GM18867 (cell line): ENCODE results near the gene ANKRD9.
A peak's percentile ranks its signal among the peaks of the same experiment; 100 is the strongest.
"Not testable (repeated sequence)": the region's sequence is repeated elsewhere in the genome, so short reads cannot be mapped to it uniquely, and the experiment has no call there.

ENCODE experiments used
- ATAC-seq: cut with Tn5 transposase; IDR thresholded peaks from one replicate; pipeline ENCODE4 v1.9.1; 2021; ENCODE audit warnings: mild to moderate bottlenecking, moderate library complexity; ENCODE audit not compliant: unreplicated experiment

The ANKRD9 gene

DNA sequence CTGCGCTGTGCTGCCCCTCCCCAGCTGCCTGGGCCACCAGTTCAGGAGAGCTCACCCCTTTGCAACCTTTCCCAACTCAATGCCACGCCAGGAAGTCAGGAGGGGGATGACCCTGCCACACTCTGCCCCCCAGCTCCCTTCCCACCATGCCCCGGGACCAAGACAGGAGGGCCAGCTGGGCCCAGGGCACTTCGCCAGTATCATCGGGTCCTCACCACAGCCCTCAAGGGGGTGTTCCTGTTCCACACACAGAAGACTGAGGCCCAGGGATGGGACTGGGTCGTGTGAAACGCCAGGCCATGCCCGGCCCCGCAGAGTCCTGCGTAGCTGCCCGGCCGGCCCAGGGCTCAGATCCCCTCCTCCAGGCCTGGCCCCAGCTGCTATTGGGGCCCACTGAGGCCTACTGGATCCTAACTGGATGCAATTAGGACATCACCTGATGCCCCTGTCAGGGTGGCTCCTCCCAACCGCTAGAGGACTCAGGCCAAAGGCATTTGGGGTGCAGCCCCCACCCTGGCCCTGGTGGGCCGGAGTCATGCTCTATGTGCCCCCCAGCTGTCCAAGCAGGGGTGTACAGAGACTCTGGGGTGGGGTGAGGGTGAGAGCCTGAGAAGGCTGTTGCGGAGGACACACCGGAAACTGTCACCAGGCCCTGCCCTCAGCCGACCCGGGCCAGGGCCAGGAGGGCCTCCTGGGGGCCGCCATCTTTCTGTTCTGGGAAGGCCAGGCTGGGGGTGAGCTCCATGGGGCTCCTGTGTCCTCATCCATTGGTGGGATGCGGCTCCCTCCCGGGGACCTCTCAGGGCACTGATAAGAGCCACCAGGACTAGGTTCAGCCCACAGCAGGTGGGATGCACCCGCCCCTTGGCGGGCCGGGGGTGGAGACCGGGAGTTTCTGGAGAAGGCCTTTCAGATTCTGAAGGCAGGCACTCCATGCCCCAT is 29.3 kb upstream of the ANKRD9 start:
- ATAC-seq = no peak

DNA sequence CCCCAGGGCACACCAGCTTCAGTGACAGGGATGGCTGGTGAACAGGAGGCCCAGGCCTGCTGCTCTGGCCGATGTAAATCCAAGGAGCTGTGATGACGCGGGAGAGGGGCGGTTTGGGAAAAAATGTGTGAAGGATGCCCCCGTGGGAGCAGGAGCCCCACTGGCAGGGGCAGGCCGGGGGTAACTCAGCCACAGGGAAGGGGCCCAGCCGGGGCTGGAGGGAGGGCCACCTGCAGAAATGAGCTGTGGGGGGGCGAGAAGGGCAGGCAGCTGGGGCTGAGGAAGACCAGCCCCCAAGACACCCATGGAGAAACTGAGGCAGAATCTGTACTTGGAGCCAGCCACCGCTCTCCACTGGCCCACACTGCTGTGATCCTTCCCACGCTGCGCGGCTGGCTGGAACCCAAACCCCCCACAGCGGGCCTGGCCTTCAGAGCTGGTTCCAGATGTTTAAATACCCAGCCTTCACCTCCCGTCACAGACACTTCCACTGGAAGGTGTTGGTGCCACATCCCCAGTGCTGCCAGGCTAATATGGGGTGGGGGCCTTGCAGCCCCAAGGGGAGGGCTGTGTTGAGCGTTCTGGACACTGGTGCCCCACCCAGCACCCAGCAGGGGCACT is 28.5 kb upstream of the ANKRD9 start:
- no peak for ATAC-seq

DNA sequence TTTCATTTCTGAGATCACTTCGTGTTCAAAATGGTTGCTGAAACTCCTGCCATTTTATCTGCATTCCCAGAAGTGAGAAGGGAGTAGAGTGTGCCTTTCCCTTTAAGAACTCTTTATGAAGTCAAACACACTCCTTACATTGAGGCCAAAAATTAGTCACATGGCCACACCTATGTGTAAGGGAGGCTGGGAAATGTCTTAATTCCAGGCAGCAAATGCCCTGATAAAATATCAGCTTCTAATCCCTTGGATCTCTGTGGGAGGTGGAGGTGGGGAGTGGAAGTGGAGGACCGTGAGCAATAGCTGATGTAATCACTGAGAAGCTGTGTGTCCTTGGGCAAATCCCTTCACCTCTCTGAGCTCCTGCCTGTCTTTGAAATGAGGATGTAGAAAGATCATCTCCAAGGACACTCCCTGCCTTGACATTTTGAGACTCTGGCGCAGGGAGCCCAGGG is 22.7 kb upstream of the ANKRD9 start:
- no peak for ATAC-seq

DNA sequence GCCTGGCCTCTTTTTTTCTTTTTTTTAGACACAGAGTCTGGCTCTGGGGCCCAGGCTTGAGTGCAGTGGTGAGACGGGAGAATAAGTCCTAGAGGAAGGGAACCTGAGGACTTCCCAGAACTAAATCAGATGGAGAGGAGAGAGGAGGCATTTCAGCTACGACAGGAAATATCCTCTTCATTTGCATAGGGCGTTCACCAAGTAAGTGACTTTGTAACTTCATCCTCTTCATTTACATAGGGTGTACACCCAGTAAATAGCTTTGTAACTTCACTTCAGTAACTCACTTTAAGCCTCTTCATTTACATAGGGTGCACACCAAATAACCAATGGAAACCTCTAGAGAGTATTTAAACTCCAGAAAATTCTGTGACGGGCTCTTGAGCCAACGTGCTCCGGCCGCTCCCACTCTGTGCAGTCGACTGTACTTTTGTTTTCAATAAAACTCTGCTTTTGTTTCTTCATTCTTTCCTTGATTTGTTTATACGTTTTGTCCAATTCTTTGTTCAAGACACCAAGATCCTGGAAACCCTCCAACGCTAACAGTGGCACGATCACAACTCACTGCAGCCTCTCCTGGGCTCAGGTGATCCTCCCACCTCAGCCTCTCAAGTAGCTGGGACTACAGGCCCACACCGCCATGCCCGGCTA is 21.4 kb upstream of the ANKRD9 start:
- ATAC-seq = no peak

DNA sequence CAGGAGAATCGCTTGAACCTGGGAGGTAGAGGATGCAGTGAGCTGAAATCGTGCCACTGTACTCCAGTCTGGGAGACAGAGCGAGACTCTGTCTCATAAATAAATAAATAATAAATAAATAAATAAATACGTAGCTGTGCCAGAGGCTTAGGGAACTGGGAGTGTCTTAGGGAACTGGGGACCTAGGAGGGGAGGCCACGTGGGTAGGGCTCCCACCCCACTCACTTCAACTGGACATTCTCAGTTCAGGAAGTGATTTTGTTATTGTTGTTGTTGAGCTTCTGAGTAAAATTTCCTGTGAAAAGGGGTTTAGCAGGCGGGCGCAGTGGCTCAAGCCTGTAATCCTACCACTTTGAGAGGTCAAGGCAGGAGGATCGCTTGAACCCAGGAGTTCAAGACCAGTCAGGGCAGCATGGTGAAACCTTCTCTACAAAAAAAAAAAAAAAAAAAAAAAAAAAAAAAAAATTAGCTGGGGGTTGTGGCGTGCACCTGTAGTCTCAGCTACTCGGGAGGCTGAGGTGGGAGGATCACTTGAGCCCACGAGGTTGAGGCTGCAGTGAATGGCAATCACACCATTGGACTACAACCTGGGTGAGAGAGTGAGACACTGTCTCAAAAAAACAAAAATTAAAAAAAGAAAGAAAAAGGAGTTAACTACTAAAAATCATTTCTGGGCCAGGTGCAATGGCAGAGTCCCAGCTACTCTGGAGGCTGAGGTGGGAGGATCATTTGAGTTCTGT is 19.0 kb upstream of the ANKRD9 start:
- no peak for ATAC-seq

DNA sequence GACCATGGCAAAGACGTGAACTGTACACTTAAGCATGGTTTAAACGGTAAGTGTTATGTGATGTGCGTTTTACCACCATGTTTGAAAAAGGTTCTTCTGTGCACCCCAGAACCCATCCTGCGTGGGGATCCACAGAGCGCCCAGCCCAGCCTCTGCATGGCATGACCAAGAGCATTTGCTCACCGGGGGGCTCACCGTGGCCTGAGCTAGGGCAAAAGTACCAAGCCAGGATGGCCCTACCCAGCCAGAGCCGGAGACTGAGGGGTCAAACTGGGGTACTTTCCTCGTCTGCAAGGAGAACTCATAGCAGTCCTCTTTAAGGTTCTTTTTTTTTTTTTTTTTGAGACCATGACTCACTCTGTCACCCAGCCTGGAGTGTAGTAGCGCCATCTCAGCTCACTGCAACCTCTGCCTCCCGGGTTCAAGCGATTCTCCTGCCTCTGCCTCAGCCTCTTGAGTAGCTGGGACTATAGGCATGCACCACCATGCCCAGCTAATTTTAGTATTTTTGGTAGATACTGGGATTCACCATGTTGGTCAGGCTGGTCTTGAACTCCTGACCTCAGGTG is 16.4 kb upstream of the ANKRD9 start:
- ATAC-seq = no peak

DNA sequence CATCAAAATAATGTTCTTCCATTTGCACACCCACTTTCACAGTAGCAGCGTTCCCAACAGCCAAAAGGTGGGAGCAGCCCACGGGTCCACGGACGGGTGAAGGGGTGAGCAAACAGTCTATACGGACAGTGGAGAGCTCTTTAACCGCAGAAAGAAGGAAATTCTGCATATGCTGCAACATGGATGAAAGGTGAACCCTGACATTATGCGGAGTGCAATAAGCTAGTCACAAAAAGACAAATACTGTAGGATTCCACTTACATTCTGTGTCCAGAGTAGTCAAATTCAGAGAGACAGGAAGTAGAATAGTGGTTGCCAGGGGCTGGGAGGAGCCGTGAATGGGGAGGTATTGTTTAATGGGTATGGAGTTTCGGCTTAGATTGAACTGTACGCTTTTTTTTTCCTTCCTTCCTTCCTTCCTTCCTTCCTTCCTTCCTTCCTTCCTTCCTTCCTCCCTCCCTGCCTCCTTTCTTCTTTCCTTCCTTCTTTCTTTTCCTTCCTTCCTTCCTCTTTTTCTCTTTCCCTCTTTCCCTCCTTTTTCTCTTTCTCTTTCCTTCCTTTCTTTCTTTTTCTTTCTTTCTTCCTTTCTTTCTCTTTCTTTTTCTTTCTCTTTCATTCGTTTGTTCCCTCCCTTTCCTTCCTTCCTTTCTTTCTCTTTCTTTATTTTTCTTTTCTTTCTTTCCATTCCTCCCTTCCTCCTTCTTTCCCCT is 15.8 kb upstream of the ANKRD9 start:
- ATAC-seq = no peak

DNA sequence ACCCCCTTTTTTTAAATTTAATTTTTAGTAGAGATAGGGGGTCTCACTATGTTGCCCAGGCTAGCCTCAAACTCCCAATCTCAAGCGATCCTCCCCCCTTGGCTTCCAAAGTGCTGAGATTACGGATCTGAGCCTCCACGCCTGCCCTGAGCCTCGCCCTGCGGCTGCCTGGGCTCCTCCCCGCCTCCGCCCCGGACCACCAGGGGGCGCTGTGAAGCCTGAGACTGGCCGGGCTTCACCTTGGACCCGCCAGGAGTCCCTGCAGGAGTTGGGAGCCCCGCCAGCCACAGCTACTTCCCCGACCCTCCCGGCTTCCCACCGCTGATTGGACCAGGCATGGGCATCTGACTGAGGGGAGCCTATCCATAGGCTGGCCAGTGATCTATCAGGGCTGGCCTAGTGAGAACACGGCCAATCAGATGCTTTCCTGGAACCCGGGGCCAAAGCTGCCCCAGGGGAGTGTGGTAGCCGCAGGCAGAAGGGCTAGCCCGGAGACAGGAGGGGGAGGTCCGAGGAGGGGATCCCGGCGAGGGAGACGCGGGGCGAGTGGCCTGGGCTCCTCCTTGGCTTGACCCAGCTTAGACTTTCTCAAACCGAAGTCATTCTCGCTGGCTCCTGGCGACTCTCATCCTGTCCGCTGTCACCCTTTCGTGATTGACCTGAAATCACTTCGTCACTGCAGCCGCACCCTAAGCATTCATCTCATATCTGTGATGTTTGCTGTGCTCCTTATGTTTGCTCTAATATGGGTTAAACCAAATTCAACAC is 15.1 kb upstream of the ANKRD9 start:
- peak; percentile 96 for ATAC-seq

DNA sequence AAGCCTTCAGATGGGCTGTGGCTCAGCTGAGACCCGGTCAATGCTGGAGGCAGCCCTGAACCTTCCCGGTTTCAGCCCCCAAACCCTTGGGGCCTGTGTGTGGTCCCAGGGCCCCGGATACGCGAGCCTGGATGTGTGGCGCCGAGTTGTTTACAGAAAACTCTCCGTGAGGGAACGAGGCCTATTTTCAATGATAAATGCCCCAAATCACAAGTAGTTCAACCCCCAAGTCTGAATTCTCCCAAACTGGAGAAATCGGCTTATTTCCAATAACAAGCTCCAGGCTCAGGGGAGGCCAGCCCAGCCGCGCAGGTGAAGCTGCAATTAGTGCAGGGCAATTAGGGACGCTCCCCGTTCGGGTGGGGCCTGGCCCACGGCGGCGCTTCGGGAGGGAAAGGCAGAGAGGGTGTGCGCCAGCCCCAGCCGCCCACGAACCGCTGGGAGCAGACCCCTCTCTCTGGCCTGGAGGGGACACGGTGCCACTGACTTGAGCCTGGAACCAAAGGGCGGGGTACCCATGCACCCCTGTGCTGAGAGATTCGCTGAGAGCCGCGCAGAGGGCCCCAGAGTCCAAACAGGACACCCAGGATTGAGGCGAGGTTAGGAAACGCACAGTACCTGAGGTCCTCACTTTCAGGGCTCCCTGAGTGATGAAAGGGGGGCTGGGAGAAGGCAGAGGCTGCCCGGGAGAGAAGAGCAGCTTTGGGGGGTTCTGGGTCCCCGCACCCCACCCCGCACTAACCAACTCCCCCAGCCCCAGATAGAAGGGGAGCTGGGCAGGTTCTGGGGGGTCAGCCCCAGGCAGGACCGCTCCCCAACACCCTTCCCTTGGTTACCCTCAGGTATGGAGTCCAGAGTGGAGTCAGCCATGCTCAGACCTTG is 14.2 kb upstream of the ANKRD9 start:
- ATAC-seq = peak; percentile 11

DNA sequence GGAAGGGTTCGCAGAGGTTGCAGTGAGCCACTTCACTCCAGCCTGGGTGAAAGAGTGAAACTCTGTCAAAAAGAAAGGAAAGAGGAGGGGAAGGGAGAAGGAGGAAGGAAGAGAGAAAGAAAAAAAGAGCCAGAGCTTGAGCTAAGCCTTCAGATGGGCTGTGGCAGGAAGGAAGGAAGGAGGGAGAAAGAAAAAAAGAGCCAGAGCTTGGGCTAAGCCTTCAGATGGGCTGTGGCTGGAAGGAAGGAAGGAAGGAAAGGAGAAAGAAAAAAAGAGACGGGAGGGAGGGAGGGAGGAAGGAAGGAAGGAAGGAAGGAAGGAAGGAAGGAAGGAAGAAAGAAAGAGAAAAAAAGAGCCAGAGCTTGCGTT is 13.6 kb upstream of the ANKRD9 start:
- ATAC-seq = no peak

DNA sequence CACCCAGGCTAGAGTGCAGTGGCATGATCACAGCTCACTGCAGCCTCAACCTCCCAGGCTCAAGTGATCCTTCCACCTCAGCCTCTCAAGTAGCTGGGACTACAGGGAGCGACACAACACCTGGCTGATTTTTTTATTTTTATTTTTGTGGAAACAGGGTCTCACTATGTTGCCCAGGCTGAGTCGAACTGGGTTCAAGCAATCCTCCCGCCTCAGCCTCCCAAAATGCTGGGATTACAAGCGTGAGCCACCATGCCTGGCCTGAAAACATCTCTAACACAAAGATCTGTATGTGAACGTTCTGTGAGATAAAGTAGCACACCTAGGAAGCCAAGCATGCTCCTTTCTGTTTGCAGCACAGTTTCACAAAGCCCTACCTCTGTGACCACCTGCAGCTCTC is 10.1 kb upstream of the ANKRD9 start:
- ATAC-seq = not testable (repeated sequence)

DNA sequence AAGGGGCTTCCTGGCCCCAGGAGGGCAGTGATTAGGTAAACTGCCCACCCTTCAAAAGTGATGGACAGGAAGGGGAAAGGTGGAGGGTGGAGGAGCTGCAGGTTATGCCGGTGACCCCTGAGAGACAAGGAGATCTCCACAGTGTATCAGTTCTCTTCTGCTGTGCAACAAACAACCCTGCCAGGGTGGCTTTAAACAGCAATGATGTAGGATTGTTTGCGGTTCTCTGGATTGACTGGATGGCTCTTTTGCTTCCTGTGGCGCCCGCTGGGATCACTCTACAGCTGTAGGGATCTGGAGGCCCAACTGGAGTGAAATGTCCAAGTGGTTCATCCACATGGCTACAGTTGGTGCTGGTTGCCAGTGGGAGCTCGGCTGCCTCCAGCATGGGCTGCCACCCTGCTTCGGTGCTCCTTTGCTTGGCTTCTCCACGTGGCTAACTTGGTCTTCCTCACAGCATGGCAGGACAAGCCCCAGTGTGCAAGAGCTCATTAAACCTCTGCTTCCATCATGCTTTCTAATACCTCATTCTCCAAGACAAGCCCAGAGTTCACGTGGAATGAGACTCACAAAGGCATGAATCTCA is 8.6 kb upstream of the ANKRD9 start:
- no peak for ATAC-seq

DNA sequence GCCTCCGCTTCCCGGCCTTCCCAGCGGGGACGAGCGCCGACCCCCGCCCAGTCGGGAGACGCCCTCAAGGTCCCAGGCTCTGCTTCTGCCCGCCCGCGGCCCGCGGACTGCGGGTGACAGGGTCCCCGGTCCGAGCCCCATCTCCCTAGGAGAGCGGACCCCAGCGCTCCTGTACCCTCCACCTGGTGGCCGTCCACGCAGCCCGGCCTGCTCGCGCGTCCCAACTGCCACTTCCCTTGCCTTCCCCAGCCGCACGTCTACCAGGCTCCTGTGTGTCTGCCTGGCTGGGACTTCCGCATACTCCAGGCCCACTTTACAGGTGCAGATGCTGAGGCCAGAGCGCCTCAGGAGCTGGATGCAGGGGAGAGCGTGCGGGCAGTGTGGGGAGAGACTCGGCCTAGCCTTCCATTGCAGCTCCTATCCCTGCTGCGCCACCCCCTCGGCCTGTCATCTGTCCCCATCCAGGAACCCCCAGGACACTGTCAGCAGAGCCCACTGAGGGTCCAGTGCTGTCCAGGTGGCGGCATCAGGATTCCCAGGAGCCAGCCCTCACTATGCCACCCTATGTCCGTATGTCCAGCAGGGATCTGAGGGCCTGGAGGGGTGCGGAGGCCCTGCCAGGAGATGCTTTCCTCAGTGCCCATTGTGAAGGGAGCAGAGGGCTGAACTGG is 8.0 kb upstream of the ANKRD9 start:
- ATAC-seq = peak; percentile 8

DNA sequence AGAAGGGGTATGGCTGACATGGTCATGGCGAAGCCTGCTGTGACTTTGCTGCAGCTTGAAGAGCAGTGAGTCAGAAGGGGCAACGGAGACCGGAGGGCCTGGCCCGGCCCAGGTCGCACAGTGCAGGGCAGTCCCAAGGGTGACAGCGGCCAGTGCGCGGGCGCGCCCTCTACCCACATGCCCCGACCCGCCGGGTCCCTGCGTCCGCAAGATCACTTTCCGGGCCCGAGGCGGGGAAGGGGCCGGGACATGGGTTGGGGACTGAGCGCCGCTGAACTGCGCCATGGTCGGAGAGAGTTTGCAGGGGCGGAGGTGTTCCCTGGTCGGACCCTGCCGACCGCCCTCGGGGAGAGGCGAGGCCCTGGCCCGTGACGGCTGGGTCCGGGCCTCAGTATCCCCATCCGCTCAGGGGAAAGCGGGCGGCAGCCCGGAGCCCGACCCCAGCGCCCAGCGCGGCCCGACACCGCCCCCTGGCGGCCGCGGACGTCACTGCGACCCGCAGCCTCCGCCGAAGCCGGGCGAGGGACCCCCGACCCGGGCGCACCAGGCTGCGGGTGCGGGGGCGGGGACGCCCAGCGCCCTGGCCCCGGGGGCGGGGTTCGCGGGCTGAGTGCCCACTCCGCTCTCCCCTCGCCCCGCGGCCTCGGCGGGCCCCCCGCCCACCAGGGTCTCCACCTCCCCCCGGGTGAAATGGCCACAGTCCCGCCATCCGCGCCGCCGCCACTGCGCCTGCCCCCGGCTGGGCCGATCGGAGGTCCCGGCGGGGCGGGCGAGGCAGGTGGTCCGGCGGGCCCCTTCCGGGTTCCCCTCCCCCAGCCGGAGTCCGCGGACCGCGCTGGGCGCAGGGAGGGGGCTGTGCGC is 7.2 kb upstream of the ANKRD9 start:
- peak; percentile 67 for ATAC-seq

DNA sequence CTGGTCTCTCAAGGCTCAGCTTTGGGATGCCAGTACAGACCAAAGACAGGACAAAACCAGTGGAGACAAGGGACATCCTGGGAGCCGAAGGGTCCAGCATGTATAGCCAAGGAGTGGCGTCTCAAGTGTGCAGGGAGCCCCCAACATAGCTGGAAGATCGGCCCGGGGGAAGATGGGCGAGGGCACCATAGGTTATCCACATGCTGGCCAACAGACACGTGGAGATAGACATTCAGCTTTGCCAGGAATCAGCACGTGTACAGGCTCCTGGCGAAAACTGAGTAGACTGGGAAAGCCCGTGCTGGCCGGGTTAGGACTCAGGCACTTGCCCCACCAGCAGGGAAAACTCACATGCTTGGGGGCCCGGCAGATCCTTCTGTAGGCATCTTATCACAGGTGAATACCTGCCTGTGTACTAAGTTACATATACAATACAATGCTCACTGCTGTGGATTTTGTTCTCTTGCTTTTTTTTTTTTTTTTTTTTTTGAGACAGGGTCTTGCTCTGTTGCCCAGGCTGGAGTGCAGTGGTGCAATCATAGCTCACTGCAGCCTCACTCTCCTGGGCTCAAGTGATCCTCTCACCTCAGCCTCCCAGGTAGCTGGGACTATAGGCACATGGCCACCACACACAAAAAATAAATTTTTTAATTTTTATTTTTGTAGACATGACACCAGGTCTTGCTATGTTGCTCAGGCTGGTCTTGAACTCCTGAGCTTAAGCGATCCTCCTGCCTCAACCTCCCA is 5.6 kb upstream of the ANKRD9 start:
- ATAC-seq = no peak
